SK-N-SH (cell line): ENCODE measurements around the gene FBXW5. TPM values are rescaled to one million over a fixed set of nuclear protein-coding genes. Genes with fewer than 3 reads are reported as not detected.

ENCODE experiments used
- CTCF ChIA-PET: fragments of 300-600, 350-600 bp; formaldehyde crosslinking; extraction: SDS; loops from one replicate; lab custom pipeline; 2021; lab: Yijun Ruan, JAX
- POLR2A ChIA-PET: fragments of 350-600 bp; sonication (Branson Sonifier 250); formaldehyde crosslinking; extraction: SDS; loops from one replicate; lab custom pipeline; 2020; ENCODE audit warnings: antibody characterized with exemption, inconsistent platforms; lab: Yijun Ruan, JAX
- DNase-seq: peaks from one replicate; pipeline ENCODE4 v3.0.0; 2012
- H2AFZ ChIP-seq: fragments of 200-600 bp; sonication (generic); 2 replicates; pipeline ENCODE4 v1.8.1; 2016; ENCODE audit warnings: antibody characterized with exemption, mild to moderate bottlenecking, low read depth
- H3F3A ChIP-seq: fragments of 200-600 bp; sonication (generic); replicated peaks from 2 replicates; pipeline ENCODE3; 2016; ENCODE audit warnings: antibody characterized with exemption, mild to moderate bottlenecking; ENCODE audit not compliant: insufficient read depth
- H3K27ac ChIP-seq, 2 experiments: fragments of 200-500 bp in 1 of 2; fragments of 200-600 bp in 1 of 2; sonication (Bioruptor generic) in 1 of 2; sonication (generic), shearing (Covaris generic) in 1 of 2; 2 replicates each; pipeline versions ENCODE4 v1.5.1 to v1.6.1; 2014 to 2016; ENCODE audit warnings: low read depth in 2 of 2, inconsistent platforms in 1 of 2, low read length in 1 of 2, mild to moderate bottlenecking in 1 of 2, mixed read lengths in 1 of 2
- H3K27me3 ChIP-seq: fragments of 200-600 bp; sonication (generic), shearing (Covaris generic); 2 replicates; pipeline ENCODE4 v1.6.1; 2016; ENCODE audit warnings: mixed run types; ENCODE audit not compliant: insufficient read depth
- H3K36me3 ChIP-seq, 2 experiments: fragments of 200-500 bp in 1 of 2; fragments of 200-600 bp in 1 of 2; sonication (Bioruptor generic) in 1 of 2; sonication (generic) in 1 of 2; replicated peaks in 1 of 2; 2 replicates each; pipeline versions ENCODE3 to v1.5.1; 2014 to 2016; ENCODE audit warnings: low read length in 1 of 2, mild to moderate bottlenecking in 1 of 2; ENCODE audit not compliant: insufficient read depth in 2 of 2, control insufficient read depth in 1 of 2
- H3K4me1 ChIP-seq, 2 experiments: fragments of 200-500 bp in 1 of 2; fragments of 200-600 bp in 1 of 2; sonication (Bioruptor generic) in 1 of 2; sonication (generic), shearing (Covaris generic) in 1 of 2; 2 replicates each; pipeline versions ENCODE4 v1.5.1 to v1.6.1; 2014 to 2016; ENCODE audit warnings: low read depth in 1 of 2, low read length in 1 of 2, mixed run types in 1 of 2; ENCODE audit not compliant: insufficient read depth in 2 of 2, control insufficient read depth in 1 of 2
- H3K4me2 ChIP-seq: fragments of 200-600 bp; sonication (generic), shearing (Covaris generic); 2 replicates; pipeline ENCODE4 v1.6.1; 2017; ENCODE audit warnings: mixed run types
- H3K4me3 ChIP-seq, 2 experiments: fragments of 200-500 bp in 1 of 2; fragments of 200-600 bp in 1 of 2; sonication (Bioruptor generic) in 1 of 2; sonication (generic), shearing (Covaris generic) in 1 of 2; 2 replicates each; pipeline versions ENCODE4 v1.5.1 to v1.8.1; 2014 to 2016; ENCODE audit warnings: low read depth in 2 of 2, inconsistent platforms in 1 of 2, low read length in 1 of 2, mild to moderate bottlenecking in 1 of 2, mixed read lengths in 1 of 2, moderate library complexity in 1 of 2
- H3K79me2 ChIP-seq: fragments of 200-600 bp; sonication (generic); 2 replicates; pipeline ENCODE4 v1.8.1; 2017; ENCODE audit warnings: mild to moderate bottlenecking; ENCODE audit not compliant: insufficient read depth
- H3K9ac ChIP-seq: fragments of 200-600 bp; sonication (generic); 2 replicates; pipeline ENCODE4 v1.6.1; 2017; ENCODE audit warnings: mixed run types
- H3K9me2 ChIP-seq: fragments of 200-600 bp; sonication (generic); 2 replicates; pipeline ENCODE4 v1.6.1; 2017; ENCODE audit warnings: mixed run types
- H3K9me3 ChIP-seq: fragments of 200-600 bp; sonication (generic); 2 replicates; pipeline ENCODE4 v1.6.1; 2017; ENCODE audit warnings: mixed run types, mild to moderate bottlenecking, moderate library complexity
- H4K20me1 ChIP-seq: fragments of 200-600 bp; sonication (generic); 2 replicates; pipeline ENCODE4 v1.6.1; 2017; ENCODE audit warnings: mild to moderate bottlenecking, mixed run types; ENCODE audit not compliant: insufficient read depth
- CHD2 ChIP-seq: fragments of 150-350 bp; IDR thresholded peaks from 2 replicates; pipeline ENCODE4 v1.6.1; 2018; ENCODE audit warnings: low read length; ENCODE audit not compliant: partially characterized antibody
- EZH2phosphoT487 ChIP-seq: fragments of 200-600 bp; sonication (generic); IDR thresholded peaks from 2 replicates; pipeline ENCODE4 v1.6.1; 2017; ENCODE audit warnings: low read depth, mixed run types, mild to moderate bottlenecking, antibody characterized with exemption, moderate library complexity, borderline replicate concordance
- FOXM1 ChIP-seq: IDR thresholded peaks from 2 replicates; pipeline ENCODE4 v1.4.0; 2012; ENCODE audit warnings: low read depth, mild to moderate bottlenecking
- GABPA ChIP-seq: IDR thresholded peaks from 2 replicates; pipeline ENCODE4 v1.4.0; 2012; ENCODE audit warnings: low read depth, mild to moderate bottlenecking
- MXI1 ChIP-seq: IDR thresholded peaks from 2 replicates; pipeline ENCODE4 v1.6.1; 2012; ENCODE audit warnings: mild to moderate bottlenecking, low read depth, low read length, improper control_type of control experiment
- NFIC ChIP-seq: IDR thresholded peaks from 2 replicates; pipeline ENCODE4 v1.4.0; 2012; ENCODE audit warnings: borderline replicate concordance
- NRF1 ChIP-seq: IDR thresholded peaks from 2 replicates; pipeline ENCODE4 v1.6.1; 2012; ENCODE audit warnings: low read depth, mild to moderate bottlenecking, low read length
- POLR2AphosphoS5 ChIP-seq: IDR thresholded peaks from 2 replicates; pipeline ENCODE4 v1.6.1; 2012; ENCODE audit warnings: low read depth, low read length
- RCOR1 ChIP-seq: fragments of 150-350 bp; IDR thresholded peaks from 2 replicates; pipeline ENCODE4 v1.6.1; 2017; ENCODE audit warnings: antibody characterized with exemption, low read length
- SIN3A ChIP-seq: IDR thresholded peaks from 2 replicates; pipeline ENCODE4 v1.6.1; 2012; ENCODE audit warnings: low read depth, mild to moderate bottlenecking, low read length, moderate library complexity, borderline replicate concordance
- WGBS: methylation state at CpG from one replicate; pipeline ENCODE4 v1.1.6; 2017; ENCODE audit warnings: low lambda C conversion rate; 5-methylcytosine and 5-hydroxymethylcytosine counted together
- polyA plus RNA-seq, 3 experiments: library from polyadenylated mRNA; depleted of rRNA; stranded (reverse); fragments of >200 nt; gene quantifications; 2 replicates each; pipeline ENCODE4 v1.2.3, GENCODE V29; 2012
- TF ChIP-seq, protein P1 (sequence below): IDR thresholded peaks from 2 replicates; pipeline ENCODE4 v1.4.0; 2012; ENCODE audit warnings: low read depth, borderline replicate concordance
- TF ChIP-seq, protein P2 (sequence below): IDR thresholded peaks from 2 replicates; pipeline ENCODE4 v1.6.1; 2012; ENCODE audit warnings: mild to moderate bottlenecking, low read depth, low read length, moderate library complexity

Gene FBXW5
- polyA plus RNA-seq, 1 of the 3 experiments (the other 2 are of a cell fraction), result 78.9 TPM

DNA sequence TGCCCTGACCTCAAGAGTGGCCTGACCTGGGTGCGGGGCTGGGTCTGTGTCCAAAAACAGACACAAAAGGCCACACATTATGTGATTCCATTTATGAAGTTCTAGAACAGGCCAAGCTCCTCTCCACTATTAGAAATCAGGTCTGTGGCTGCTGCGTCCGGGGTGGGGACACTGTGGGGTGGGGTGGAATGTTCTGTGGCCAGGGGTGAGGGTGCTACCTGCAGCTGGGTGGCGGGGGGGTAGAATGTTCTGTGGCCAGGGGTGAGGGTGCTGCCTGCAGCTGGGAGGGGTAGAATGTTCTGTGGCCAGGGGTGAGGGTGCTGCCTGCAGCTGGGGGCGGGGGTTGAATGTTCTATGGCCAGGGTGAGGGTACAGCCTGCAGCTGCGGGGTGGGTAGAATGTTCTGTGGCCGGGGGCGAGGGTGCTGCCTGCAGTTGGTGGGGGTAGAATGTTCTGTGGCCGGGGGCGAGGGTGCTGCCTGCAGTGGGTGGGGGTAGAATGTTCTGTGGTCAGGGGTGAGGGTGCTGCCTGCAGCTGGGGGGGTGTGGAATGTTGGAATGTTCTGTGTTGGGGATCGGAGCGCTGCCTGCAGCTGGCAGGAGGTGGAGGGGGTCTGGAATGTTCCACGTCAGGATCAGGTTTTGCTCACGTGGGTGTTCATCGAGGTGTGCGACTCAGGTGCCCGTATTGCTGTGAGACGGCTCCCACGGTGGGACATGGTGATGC, 15.8 kb upstream of the FBXW5 start:
- H3K36me3 ChIP-seq, result no peaks in the 10 kb centered on the region
- no peak overlapping the region for H3K9ac ChIP-seq
- DNase-seq, result no peak
- ChIA-PET CTCF (interaction anchor here (1.0 to 1.8 kb wide), 6 partner anchors 11 to 191 kb away, joined by 3 to 8 read pairs (median 4); no protein-coding TSS in a partner anchor), POLR2A (no interaction called here)
- H3K9me3 ChIP-seq, result no peaks in the 10 kb centered on the region
- H2AFZ ChIP-seq, result no peak overlapping the region
- no peaks in the 10 kb centered on the region for H3F3A ChIP-seq
- H3K4me3 ChIP-seq, result no peak overlapping the region
- H4K20me1 ChIP-seq, result no peaks in the 10 kb centered on the region
- peaks cover 0 to 8% of the 10 kb centered on the region in 2 experiments; a peak in 1 of 4 replicates for H3K4me1 ChIP-seq
- H3K79me2 ChIP-seq, result no peaks in the 10 kb centered on the region
- no peak for TF ChIP-seq NRF1
- TF ChIP-seq SIN3A, result no peak
- no peak for TF ChIP-seq GABPA
- H3K27me3 ChIP-seq, result no peaks in the 10 kb centered on the region
- no peak overlapping the region for H3K4me2 ChIP-seq
- no peaks in the 10 kb centered on the region for H3K9me2 ChIP-seq
- H3K27ac ChIP-seq, result no peak overlapping the region
- WGBS, result 81% methylated on average over 12 of the region's 19 CpGs

DNA sequence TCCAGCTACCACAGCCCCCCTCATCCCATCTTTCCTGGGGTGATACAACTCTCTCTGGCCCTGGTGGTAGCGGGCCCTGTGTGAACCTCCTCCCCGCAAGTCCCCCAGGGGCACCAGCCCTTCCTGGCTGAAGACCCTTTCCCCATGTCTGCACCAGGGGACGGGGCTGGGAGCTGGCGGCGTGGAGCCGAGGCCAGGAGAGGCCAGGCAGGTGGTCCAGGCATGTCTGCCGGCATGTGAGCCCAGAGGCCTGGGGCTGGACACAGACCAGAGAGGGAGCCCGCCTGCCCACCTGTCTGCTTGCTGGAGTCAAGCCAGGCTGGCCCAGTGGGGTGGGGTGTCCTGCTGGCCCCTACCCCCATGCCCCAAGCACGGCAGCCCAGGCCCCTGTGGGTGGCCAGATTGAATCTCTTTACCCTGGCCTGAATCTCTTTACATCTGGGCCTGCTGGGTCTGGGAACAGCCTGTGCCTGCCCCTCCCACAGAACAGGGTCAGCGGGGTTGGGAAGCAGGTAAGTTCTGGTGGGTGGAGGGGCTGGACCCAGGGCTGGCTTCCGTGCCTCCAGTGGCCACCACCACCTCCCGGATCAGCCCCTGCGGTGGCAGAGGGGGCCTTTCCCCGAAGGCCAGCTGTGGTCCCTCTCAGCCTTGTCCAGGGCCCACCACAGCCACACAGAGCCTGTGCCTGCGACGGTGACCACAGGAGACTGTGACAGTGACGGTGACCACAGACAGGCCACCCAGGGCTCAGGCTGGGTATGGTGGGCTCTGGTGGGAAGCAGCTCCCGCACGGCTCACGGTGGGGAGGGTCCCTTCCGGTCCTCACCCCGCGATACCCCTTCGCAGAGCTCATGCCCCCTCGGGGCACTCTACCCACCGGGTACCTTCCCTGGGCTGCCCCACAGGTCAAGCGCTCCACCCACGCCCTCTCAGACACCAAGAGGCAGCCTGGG, 14.6 kb upstream of the FBXW5 start:
- WGBS, result 52% methylated on average over 3 of the region's 28 CpGs
- Histone ChIP-seq H3K79me2 (no peaks in the 10 kb centered on the region), H3K9me2 (no peaks in the 10 kb centered on the region), H2AFZ (no peak overlapping the region), H3K27me3 (no peaks in the 10 kb centered on the region), H3K4me1 (peaks cover 0 to 8% of the 10 kb centered on the region in 2 experiments; a peak in 1 of 4 replicates), H3K36me3 (no peaks in the 10 kb centered on the region), H3K4me2 (no peak overlapping the region), H3K9me3 (no peaks in the 10 kb centered on the region), H3K9ac (no peak overlapping the region), H3F3A (no peaks in the 10 kb centered on the region), H3K4me3 (no peak overlapping the region), H4K20me1 (no peaks in the 10 kb centered on the region), H3K27ac (no peak overlapping the region)
- ChIA-PET POLR2A (no interaction called here), CTCF (interaction anchor here (1.0 to 1.8 kb wide), 8 partner anchors 10 to 190 kb away, joined by 3 to 9 read pairs (median 4); no protein-coding TSS in a partner anchor)
- TF ChIP-seq NFIC (no peak), FOXM1 (no peak), CHD2 (no peak), MXI1 (no peak), POLR2AphosphoS5 (no peak), RCOR1 (no peak), EZH2phosphoT487 (no peak), GABPA (no peak)
- TF ChIP-seq, protein P1, sequence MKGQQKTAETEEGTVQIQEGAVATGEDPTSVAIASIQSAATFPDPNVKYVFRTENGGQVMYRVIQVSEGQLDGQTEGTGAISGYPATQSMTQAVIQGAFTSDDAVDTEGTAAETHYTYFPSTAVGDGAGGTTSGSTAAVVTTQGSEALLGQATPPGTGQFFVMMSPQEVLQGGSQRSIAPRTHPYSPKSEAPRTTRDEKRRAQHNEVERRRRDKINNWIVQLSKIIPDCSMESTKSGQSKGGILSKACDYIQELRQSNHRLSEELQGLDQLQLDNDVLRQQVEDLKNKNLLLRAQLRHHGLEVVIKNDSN, result no peak
- TF ChIP-seq, protein P2, sequence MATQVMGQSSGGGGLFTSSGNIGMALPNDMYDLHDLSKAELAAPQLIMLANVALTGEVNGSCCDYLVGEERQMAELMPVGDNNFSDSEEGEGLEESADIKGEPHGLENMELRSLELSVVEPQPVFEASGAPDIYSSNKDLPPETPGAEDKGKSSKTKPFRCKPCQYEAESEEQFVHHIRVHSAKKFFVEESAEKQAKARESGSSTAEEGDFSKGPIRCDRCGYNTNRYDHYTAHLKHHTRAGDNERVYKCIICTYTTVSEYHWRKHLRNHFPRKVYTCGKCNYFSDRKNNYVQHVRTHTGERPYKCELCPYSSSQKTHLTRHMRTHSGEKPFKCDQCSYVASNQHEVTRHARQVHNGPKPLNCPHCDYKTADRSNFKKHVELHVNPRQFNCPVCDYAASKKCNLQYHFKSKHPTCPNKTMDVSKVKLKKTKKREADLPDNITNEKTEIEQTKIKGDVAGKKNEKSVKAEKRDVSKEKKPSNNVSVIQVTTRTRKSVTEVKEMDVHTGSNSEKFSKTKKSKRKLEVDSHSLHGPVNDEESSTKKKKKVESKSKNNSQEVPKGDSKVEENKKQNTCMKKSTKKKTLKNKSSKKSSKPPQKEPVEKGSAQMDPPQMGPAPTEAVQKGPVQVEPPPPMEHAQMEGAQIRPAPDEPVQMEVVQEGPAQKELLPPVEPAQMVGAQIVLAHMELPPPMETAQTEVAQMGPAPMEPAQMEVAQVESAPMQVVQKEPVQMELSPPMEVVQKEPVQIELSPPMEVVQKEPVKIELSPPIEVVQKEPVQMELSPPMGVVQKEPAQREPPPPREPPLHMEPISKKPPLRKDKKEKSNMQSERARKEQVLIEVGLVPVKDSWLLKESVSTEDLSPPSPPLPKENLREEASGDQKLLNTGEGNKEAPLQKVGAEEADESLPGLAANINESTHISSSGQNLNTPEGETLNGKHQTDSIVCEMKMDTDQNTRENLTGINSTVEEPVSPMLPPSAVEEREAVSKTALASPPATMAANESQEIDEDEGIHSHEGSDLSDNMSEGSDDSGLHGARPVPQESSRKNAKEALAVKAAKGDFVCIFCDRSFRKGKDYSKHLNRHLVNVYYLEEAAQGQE, result no peak
- no peak for DNase-seq
